ENCODE measurements around the gene LCNL1.
"Not testable (repeated sequence)": the region's sequence is repeated elsewhere in the genome, so short reads cannot be mapped to it uniquely, and the experiment has no call there.

LCNL1 gene

GRCh38 chr9:136994888-136995230 is 12.1 kb downstream of the LCNL1 start:
- no peak for DNase-seq (ENCODE audit: low spot score)

GRCh38 chr9:136995362-136995761 is 12.6 kb downstream of the LCNL1 start:
- DNase-seq (ENCODE audit: low spot score) = no peak

- no peak for DNase-seq (ENCODE audit: low spot score)
Measured at GRCh38 chr9:136995772-136996311, 13.0 kb downstream of the LCNL1 start.

- DNase-seq (ENCODE audit: low spot score) = no peak
Measured at GRCh38 chr9:136996361-136997292, 13.8 kb downstream of the LCNL1 start, which contains the start of gene CLIC3. CLIC3 (minus strand) TSS chr9:136996568; CDS start chr9:136996543, 25 bp downstream.

GRCh38 chr9:136997371-136997770 is 14.6 kb downstream of the LCNL1 start:
- DNase-seq (ENCODE audit: low spot score) = no peak

- DNase-seq (ENCODE audit: low spot score) = no peak
Measured at GRCh38 chr9:136997830-136998234, 15.0 kb downstream of the LCNL1 start.

- DNase-seq (ENCODE audit: low spot score) = peak; percentile 89
Measured at GRCh38 chr9:137000177-137000930, 17.6 kb downstream of the LCNL1 start.

- DNase-seq (ENCODE audit: low spot score) = no peak
Measured at GRCh38 chr9:137001857-137002645, 19.3 kb downstream of the LCNL1 start.

- no peak for DNase-seq (ENCODE audit: low spot score)
Measured at GRCh38 chr9:137002646-137003041, 19.9 kb downstream of the LCNL1 start.

GRCh38 chr9:137004285-137004684 is 21.5 kb downstream of the LCNL1 start:
- not testable (repeated sequence) for DNase-seq (ENCODE audit: low spot score)

- DNase-seq (ENCODE audit: low spot score) = no peak
Measured at GRCh38 chr9:137006116-137007003, 23.6 kb downstream of the LCNL1 start.

GRCh38 chr9:137007108-137007815 is 24.5 kb downstream of the LCNL1 start:
- DNase-seq (ENCODE audit: low spot score) = no peak

- no peak for DNase-seq (ENCODE audit: low spot score)
Measured at GRCh38 chr9:137007816-137008270, 25.1 kb downstream of the LCNL1 start.

GRCh38 chr9:137008312-137008711 is 25.5 kb downstream of the LCNL1 start:
- DNase-seq (ENCODE audit: low spot score) = no peak

- no peak for DNase-seq (ENCODE audit: low spot score)
Measured at GRCh38 chr9:137009217-137009616, 26.4 kb downstream of the LCNL1 start.

- no peak for DNase-seq (ENCODE audit: low spot score)
Measured at GRCh38 chr9:137009938-137010732, 27.3 kb downstream of the LCNL1 start.

- no peak for DNase-seq (ENCODE audit: low spot score)
Measured at GRCh38 chr9:137011156-137011555, 28.4 kb downstream of the LCNL1 start.

- no peak for DNase-seq (ENCODE audit: low spot score)
Measured at GRCh38 chr9:137011907-137012675, 29.3 kb downstream of the LCNL1 start.

Data from hepatic stellate cell (primary cell).